Body of pancreas (tissue), 4 donors: ENCODE data around the gene NLN.

Experiments used
- POLR2A ChIP-seq, 3 donors: fragments of 450-650 bp; IDR thresholded peaks; one replicate each; pipeline ENCODE4 v1.6.1; 2016; ENCODE audit warnings: antibody characterized with exemption in 3 of 3, mild to moderate bottlenecking in 2 of 3
- TF ChIP-seq, protein P1 (sequence below), 7 experiments: fragments of 450-650 bp in 4 of 7; fragments of 200-600 bp in 3 of 7; sonication (generic) in 3 of 7; IDR thresholded peaks; one replicate each; pipeline ENCODE4 v1.5.1; 2016 to 2019; ENCODE audit warnings: antibody characterized with exemption in 7 of 7

DNA sequence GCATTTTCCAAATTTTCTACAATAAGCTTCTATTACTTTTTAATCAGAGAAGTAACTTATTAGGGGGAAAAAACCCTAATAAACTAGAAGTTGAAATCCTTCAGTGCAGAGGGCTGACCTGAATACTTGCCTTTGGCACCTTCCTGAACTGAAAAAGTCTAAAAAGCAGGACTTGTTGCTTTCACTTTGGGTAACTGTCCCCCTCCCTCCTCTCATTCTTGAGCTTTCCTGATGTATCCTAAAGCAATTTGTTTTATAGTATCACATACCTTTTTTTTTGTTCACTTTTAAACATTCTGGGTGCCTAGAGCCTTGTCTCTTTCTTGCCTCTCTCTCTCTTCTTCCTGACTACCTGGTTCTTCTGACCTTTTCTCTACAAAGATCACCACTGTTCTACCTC lies 140.4 kb downstream of the NLN start:
- TF ChIP-seq, protein P1, sequence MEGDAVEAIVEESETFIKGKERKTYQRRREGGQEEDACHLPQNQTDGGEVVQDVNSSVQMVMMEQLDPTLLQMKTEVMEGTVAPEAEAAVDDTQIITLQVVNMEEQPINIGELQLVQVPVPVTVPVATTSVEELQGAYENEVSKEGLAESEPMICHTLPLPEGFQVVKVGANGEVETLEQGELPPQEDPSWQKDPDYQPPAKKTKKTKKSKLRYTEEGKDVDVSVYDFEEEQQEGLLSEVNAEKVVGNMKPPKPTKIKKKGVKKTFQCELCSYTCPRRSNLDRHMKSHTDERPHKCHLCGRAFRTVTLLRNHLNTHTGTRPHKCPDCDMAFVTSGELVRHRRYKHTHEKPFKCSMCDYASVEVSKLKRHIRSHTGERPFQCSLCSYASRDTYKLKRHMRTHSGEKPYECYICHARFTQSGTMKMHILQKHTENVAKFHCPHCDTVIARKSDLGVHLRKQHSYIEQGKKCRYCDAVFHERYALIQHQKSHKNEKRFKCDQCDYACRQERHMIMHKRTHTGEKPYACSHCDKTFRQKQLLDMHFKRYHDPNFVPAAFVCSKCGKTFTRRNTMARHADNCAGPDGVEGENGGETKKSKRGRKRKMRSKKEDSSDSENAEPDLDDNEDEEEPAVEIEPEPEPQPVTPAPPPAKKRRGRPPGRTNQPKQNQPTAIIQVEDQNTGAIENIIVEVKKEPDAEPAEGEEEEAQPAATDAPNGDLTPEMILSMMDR (IDR thresholded peaks at IDR 0.05) = no peak
- TF ChIP-seq POLR2A (IDR thresholded peaks at IDR 0.05) = no peak
